PC-9 (cell line): Measurements from ENCODE around the gene EPB42. TPM values are rescaled to one million over a fixed set of nuclear protein-coding genes. Genes with fewer than 3 reads are reported as not detected.

ENCODE experiments used
- BruUV-seq: library from RNA; stranded (reverse); fragments of 400-500 nt; replicated peaks from 2 replicates; lab custom pipeline; 2021; lab: Mats Ljungman, UMichigan
- CTCF ChIA-PET: fragments of 300-600 bp; sonication (Branson Sonifier 250); formaldehyde crosslinking; loops from one replicate; lab custom pipeline; 2022; ENCODE audit warnings: antibody characterized with exemption; lab: Charles Lee
- POLR2A ChIA-PET: fragments of 300-600 bp; sonication (Branson Sonifier 250); formaldehyde crosslinking; loops from one replicate; lab custom pipeline; 2022; ENCODE audit warnings: antibody characterized with exemption; ENCODE audit not compliant: unreplicated experiment; lab: Charles Lee
- DNase-seq, 2 experiments: peaks; one replicate each; pipeline versions ENCODE4 v3.0.0 to v3.0.0-alpha.2; 2015 to 2022; ENCODE audit warnings: mixed read lengths in 1 of 2
- H2AFZ ChIP-seq: fragments of 200-600 bp; sonication (generic); 2 replicates; pipeline ENCODE4 v1.8.1; 2017; ENCODE audit warnings: antibody characterized with exemption
- H3F3A ChIP-seq: fragments of 200-600 bp; sonication (generic); 2 replicates; pipeline ENCODE4 v1.8.1; 2017; ENCODE audit warnings: antibody characterized with exemption, mild to moderate bottlenecking, low read depth; ENCODE audit not compliant: insufficient read depth
- H3K27ac ChIP-seq: fragments of 200-600 bp; sonication (generic); 2 replicates; pipeline ENCODE4 v1.6.1; 2016; ENCODE audit warnings: mixed run types
- H3K27me3 ChIP-seq: fragments of 200-600 bp; sonication (generic); 2 replicates; pipeline ENCODE4 v1.6.1; 2016; ENCODE audit warnings: low read depth, mixed run types; ENCODE audit not compliant: insufficient read depth
- H3K36me3 ChIP-seq: fragments of 200-600 bp; sonication (generic); 2 replicates; pipeline ENCODE4 v1.6.1; 2016; ENCODE audit warnings: low read depth, mixed run types
- H3K4me1 ChIP-seq: fragments of 200-600 bp; sonication (generic); replicated peaks from 2 replicates; pipeline ENCODE4 v1.6.1; 2016; ENCODE audit warnings: mixed run types; ENCODE audit not compliant: insufficient read depth
- H3K4me2 ChIP-seq: fragments of 200-600 bp; sonication (generic); 2 replicates; pipeline ENCODE4 v1.6.1; 2017; ENCODE audit warnings: mixed run types
- H3K4me3 ChIP-seq: fragments of 200-600 bp; sonication (generic); 2 replicates; pipeline ENCODE4 v1.6.1; 2016; ENCODE audit warnings: mixed run types
- H3K79me2 ChIP-seq: fragments of 200-600 bp; sonication (generic); 2 replicates; pipeline ENCODE4 v1.6.1; 2017; ENCODE audit warnings: low read depth, mixed run types
- H3K9me2 ChIP-seq: fragments of 200-600 bp; sonication (generic); 2 replicates; pipeline ENCODE4 v1.8.1; 2017; ENCODE audit warnings: mild to moderate bottlenecking; ENCODE audit not compliant: insufficient read depth
- H3K9me3 ChIP-seq: fragments of 200-600 bp; sonication (generic); 2 replicates; pipeline ENCODE4 v1.8.1; 2016; ENCODE audit warnings: low read depth; ENCODE audit not compliant: insufficient read depth
- H4K20me1 ChIP-seq: fragments of 200-600 bp; sonication (generic); 2 replicates; pipeline ENCODE4 v1.8.1; 2017; ENCODE audit not compliant: insufficient read depth
- EZH2 ChIP-seq: fragments of 200-600 bp; sonication (generic); IDR thresholded peaks from 2 replicates; pipeline ENCODE4 v1.8.0; 2017; ENCODE audit warnings: antibody characterized with exemption, low read depth
- intact Hi-C: fragments of 100-400 bp; cut with micrococcal nuclease; formaldehyde crosslinking; loops from one replicate; pipeline ENCODE4 v1.10.0; 2022; ENCODE audit not compliant: unreplicated experiment
- total RNA-seq: library from RNA; stranded (reverse); gene quantifications from 2 replicates; pipeline ENCODE4 v1.2.3, GENCODE V29; 2021
- TF ChIP-seq, protein P1 (sequence below): fragments of 200-600 bp; sonication (generic); conservative IDR thresholded peaks from 2 replicates; pipeline ENCODE4 v1.6.1; 2017; ENCODE audit warnings: mixed run types, antibody characterized with exemption, mild to moderate bottlenecking, moderate library complexity

EPB42 gene
- total RNA-seq, 1 experiment from 2014 or later, result not detected

DNA sequence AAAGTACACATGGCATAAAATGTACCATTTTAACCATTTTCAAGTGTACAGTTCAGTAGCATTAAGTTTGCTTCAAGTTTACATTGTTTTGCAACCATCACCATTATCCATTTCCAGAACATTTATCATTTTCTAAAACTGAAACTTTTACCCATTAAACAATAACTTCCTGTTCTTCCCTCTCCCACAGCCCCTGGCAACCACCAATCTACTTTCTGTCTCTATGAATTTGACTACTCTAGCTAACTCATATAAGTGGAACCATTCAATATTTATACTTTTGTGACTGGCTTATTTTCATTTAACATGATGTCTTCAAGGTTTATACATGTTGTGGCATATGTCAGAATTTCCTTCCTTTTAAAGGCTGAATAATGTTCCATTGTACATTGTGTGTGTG is 67.5 kb downstream of the EPB42 start:
- no peak overlapping the region for H3K27ac ChIP-seq
- TF ChIP-seq, protein P1, sequence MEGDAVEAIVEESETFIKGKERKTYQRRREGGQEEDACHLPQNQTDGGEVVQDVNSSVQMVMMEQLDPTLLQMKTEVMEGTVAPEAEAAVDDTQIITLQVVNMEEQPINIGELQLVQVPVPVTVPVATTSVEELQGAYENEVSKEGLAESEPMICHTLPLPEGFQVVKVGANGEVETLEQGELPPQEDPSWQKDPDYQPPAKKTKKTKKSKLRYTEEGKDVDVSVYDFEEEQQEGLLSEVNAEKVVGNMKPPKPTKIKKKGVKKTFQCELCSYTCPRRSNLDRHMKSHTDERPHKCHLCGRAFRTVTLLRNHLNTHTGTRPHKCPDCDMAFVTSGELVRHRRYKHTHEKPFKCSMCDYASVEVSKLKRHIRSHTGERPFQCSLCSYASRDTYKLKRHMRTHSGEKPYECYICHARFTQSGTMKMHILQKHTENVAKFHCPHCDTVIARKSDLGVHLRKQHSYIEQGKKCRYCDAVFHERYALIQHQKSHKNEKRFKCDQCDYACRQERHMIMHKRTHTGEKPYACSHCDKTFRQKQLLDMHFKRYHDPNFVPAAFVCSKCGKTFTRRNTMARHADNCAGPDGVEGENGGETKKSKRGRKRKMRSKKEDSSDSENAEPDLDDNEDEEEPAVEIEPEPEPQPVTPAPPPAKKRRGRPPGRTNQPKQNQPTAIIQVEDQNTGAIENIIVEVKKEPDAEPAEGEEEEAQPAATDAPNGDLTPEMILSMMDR, result no peak
- no peak for TF ChIP-seq EZH2
- peaks cover 7% of the 10 kb centered on the region; the same call in 1 of the 2 replicates for H3K36me3 ChIP-seq
- H3K9me3 ChIP-seq, result no peaks in the 10 kb centered on the region
- H3K9me2 ChIP-seq, result no peaks in the 10 kb centered on the region
- intact Hi-C loops, result no loop called here
- peaks cover 4% of the 10 kb centered on the region; the same call in 1 of the 2 replicates for H3K4me1 ChIP-seq
- ChIA-PET POLR2A (no interaction called here), CTCF (no interaction called here)
- H3K4me2 ChIP-seq, result no peak overlapping the region
- no peaks in the 10 kb centered on the region for H3K27me3 ChIP-seq
- no peaks in the 10 kb centered on the region for H4K20me1 ChIP-seq
- H3K4me3 ChIP-seq, result no peak overlapping the region
- DNase-seq, result no peak
- no peak overlapping the region for H2AFZ ChIP-seq
- BruUV-seq, result no TSS peak
- H3F3A ChIP-seq, result peaks cover 10% of the 10 kb centered on the region; the same call in 1 of the 2 replicates
- H3K79me2 ChIP-seq, result no peaks in the 10 kb centered on the region

DNA sequence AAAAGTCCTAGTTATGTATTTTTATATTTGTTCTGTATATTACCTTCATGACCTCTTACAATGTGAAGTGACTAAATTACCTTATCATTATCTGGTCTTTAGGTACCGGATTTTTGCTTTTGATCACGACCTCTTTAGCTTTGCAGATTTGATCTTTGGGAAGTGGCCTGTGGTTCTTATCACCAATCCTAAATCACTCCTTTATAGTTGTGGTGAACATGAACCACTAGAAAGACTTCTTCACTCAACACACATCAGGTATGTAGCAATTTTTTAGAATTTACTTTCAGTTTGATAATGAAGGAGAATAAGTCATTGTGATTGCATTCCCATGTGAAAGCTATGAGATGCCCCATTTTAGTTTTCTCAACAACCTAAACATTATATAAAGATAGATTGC is 69.1 kb downstream of the EPB42 start:
- Histone ChIP-seq H3K27ac (no peak overlapping the region), H3K4me3 (no peak overlapping the region), H3K4me1 (peaks cover 4% of the 10 kb centered on the region; the same call in 1 of the 2 replicates), H3K27me3 (no peaks in the 10 kb centered on the region), H3K9me2 (no peaks in the 10 kb centered on the region), H3K9me3 (no peaks in the 10 kb centered on the region), H3K36me3 (peaks cover 7% of the 10 kb centered on the region; the same call in 1 of the 2 replicates), H3K79me2 (no peaks in the 10 kb centered on the region), H3K4me2 (no peak overlapping the region), H3F3A (peaks cover 10% of the 10 kb centered on the region; the same call in 1 of the 2 replicates), H2AFZ (no peak overlapping the region), H4K20me1 (no peaks in the 10 kb centered on the region)
- POLR2A ChIA-PET, result no interaction called here
- TF ChIP-seq, protein P1, result no peak
- TF ChIP-seq EZH2, result no peak
- CTCF ChIA-PET, result no interaction called here
- intact Hi-C loops, result no loop called here
- no peak for DNase-seq
- no TSS peak for BruUV-seq

DNA sequence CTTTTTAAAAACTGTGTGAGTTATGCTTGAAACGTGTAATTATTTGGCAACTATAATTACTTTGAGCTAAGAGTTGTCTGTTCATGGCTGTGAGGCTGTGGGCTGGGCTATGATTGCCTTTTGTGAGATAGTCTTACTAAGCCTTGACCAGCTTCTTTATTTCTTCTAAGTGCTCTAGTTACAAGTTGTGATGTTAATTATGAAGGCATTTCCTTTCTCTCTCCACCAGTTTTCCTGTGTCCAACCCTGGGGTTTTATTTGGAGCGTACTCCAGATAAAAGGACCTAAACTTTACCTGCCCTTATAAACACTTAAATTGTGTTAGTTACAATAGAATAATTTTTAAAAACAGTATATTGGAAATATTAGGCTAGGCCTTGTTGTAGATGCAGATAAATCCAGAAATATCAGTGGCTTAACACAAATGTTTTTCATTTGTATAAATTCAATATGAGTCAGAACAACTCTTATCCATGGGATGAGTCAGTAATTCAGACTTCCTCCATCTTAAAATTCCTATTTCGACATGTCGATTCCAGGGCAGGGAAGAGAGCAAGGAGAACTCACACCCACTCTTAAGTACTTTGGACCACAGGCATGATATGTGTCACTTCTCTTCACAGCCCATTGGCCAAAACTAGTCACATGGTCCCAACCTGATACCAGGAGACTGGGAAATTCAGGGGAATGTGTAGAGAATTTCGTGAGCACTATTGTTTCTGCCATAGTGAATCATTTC is 70.5 kb downstream of the EPB42 start:
- CTCF ChIA-PET, result no interaction called here
- H3K9me2 ChIP-seq, result no peaks in the 10 kb centered on the region
- TF ChIP-seq, protein P1, result no peak
- no peak for TF ChIP-seq EZH2
- H4K20me1 ChIP-seq, result no peaks in the 10 kb centered on the region
- H3F3A ChIP-seq, result peaks cover 10% of the 10 kb centered on the region; the same call in 1 of the 2 replicates
- no peak overlapping the region for H3K4me3 ChIP-seq
- no TSS peak for BruUV-seq
- intact Hi-C loops, result no loop called here
- DNase-seq, result peak; percentile 33 to 79
- no peak overlapping the region for H2AFZ ChIP-seq
- POLR2A ChIA-PET, result no interaction called here
- H3K79me2 ChIP-seq, result no peaks in the 10 kb centered on the region
- H3K4me2 ChIP-seq, result no peak overlapping the region
- no peaks in the 10 kb centered on the region for H3K9me3 ChIP-seq
- peak overlapping the region; percentile 63 for H3K27ac ChIP-seq
- H3K4me1 ChIP-seq, result peaks cover 4% of the 10 kb centered on the region; the same call in 1 of the 2 replicates
- H3K36me3 ChIP-seq, result peaks cover 7% of the 10 kb centered on the region; the same call in 1 of the 2 replicates
- no peaks in the 10 kb centered on the region for H3K27me3 ChIP-seq

Other genes starting within 250 kb of the EPB42 start
- gene UBR1, start 115.0 kb downstream of the EPB42 start, total RNA-seq, result 17.1 and 18.2 TPM in 2 replicates
- 12.5 and 17.5 TPM in 2 replicates for gene TMEM62, start 87.4 kb downstream of the EPB42 start, total RNA-seq
- gene CCNDBP1, start 35.6 kb downstream of the EPB42 start, total RNA-seq, result 44.0 and 50.2 TPM in 2 replicates
- 0.39 and 1.7 TPM in 2 replicates for gene TGM5, start 45.9 kb upstream of the EPB42 start, total RNA-seq
- not detected in 2 replicates for gene TGM7, start 81.2 kb upstream of the EPB42 start, total RNA-seq
- gene LCMT2, start 109.6 kb upstream of the EPB42 start, total RNA-seq, result 4.7 and 6.4 TPM in 2 replicates
- gene ZSCAN29, start 150.0 kb upstream of the EPB42 start, total RNA-seq, result 36.3 and 37.9 TPM in 2 replicates
- 25.3 and 30.8 TPM in 2 replicates for gene TUBGCP4, start 150.1 kb upstream of the EPB42 start, total RNA-seq